ENCODE measurements around the gene SEC24B. TPM values are rescaled to one million over a fixed set of nuclear protein-coding genes. Genes with fewer than 3 reads are reported as not detected.

The SEC24B gene
- total RNA-seq, 1 donor from 2014 or later = 24.1 TPM

- no peak for DNase-seq (ENCODE audit: low read depth)
- TF ChIP-seq CTCF (IDR thresholded peaks at IDR 0.05; ENCODE audit: insufficient read depth, low read length, poor library complexity, severe bottlenecking) = no peak
- H3K36me3 ChIP-seq (ENCODE audit: control insufficient read depth, insufficient read depth, low read length) = no peaks in the 10 kb centered on the region
- H3K4me3 ChIP-seq (ENCODE audit: low read depth, low read length) = no peak overlapping the region
- H3K27me3 ChIP-seq (ENCODE audit: control insufficient read depth, insufficient read depth, low read length) = no peaks in the 10 kb centered on the region
Observed at GRCh38 chr4:109410226-109410625, 23.4 kb upstream of the SEC24B start.

GRCh38 chr4:109410776-109411175 lies 22.8 kb upstream of the SEC24B start:
- H3K4me3 ChIP-seq (ENCODE audit: low read depth, low read length) = no peak overlapping the region
- H3K27me3 ChIP-seq (ENCODE audit: control insufficient read depth, insufficient read depth, low read length) = no peaks in the 10 kb centered on the region
- no peak for TF ChIP-seq CTCF (IDR thresholded peaks at IDR 0.05; ENCODE audit: insufficient read depth, low read length, poor library complexity, severe bottlenecking)
- no peaks in the 10 kb centered on the region for H3K36me3 ChIP-seq (ENCODE audit: control insufficient read depth, insufficient read depth, low read length)
- no peak for DNase-seq (ENCODE audit: low read depth)

- DNase-seq (ENCODE audit: low read depth) = no peak
- Histone ChIP-seq H3K4me3 (ENCODE audit: low read depth, low read length) (no peak overlapping the region), H3K27me3 (ENCODE audit: control insufficient read depth, insufficient read depth, low read length) (no peaks in the 10 kb centered on the region), H3K36me3 (ENCODE audit: control insufficient read depth, insufficient read depth, low read length) (no peaks in the 10 kb centered on the region)
- no peak for TF ChIP-seq CTCF (IDR thresholded peaks at IDR 0.05; ENCODE audit: insufficient read depth, low read length, poor library complexity, severe bottlenecking)
Observed at GRCh38 chr4:109411964-109412363, 21.7 kb upstream of the SEC24B start.

GRCh38 chr4:109412776-109413175 lies 20.8 kb upstream of the SEC24B start:
- Histone ChIP-seq H3K4me3 (ENCODE audit: low read depth, low read length) (no peak overlapping the region), H3K36me3 (ENCODE audit: control insufficient read depth, insufficient read depth, low read length) (no peaks in the 10 kb centered on the region), H3K27me3 (ENCODE audit: control insufficient read depth, insufficient read depth, low read length) (no peaks in the 10 kb centered on the region)
- DNase-seq (ENCODE audit: low read depth) = no peak
- TF ChIP-seq CTCF (IDR thresholded peaks at IDR 0.05; ENCODE audit: insufficient read depth, low read length, poor library complexity, severe bottlenecking) = no peak

- no peak overlapping the region for H3K4me3 ChIP-seq (ENCODE audit: low read depth, low read length)
- H3K36me3 ChIP-seq (ENCODE audit: control insufficient read depth, insufficient read depth, low read length) = no peaks in the 10 kb centered on the region
- no peak for DNase-seq (ENCODE audit: low read depth)
- no peaks in the 10 kb centered on the region for H3K27me3 ChIP-seq (ENCODE audit: control insufficient read depth, insufficient read depth, low read length)
- TF ChIP-seq CTCF (IDR thresholded peaks at IDR 0.05; ENCODE audit: insufficient read depth, low read length, poor library complexity, severe bottlenecking) = no peak
Observed at GRCh38 chr4:109414938-109415337, 18.7 kb upstream of the SEC24B start.

- TF ChIP-seq CTCF (IDR thresholded peaks at IDR 0.05; ENCODE audit: insufficient read depth, low read length, poor library complexity, severe bottlenecking) = no peak
- H3K4me3 ChIP-seq (ENCODE audit: low read depth, low read length) = no peak overlapping the region
- no peak for DNase-seq (ENCODE audit: low read depth)
- H3K36me3 ChIP-seq (ENCODE audit: control insufficient read depth, insufficient read depth, low read length) = no peaks in the 10 kb centered on the region
- H3K27me3 ChIP-seq (ENCODE audit: control insufficient read depth, insufficient read depth, low read length) = no peaks in the 10 kb centered on the region
Observed at GRCh38 chr4:109418588-109418987, 15.0 kb upstream of the SEC24B start.

All from kidney epithelial cell (primary cell).